ENCODE data around the gene RNF26. TPM values are rescaled to one million over a fixed set of nuclear protein-coding genes. Genes with fewer than 3 reads are reported as not detected.
"Not testable (repeated sequence)": the region's sequence is repeated elsewhere in the genome, so short reads cannot be mapped to it uniquely, and the experiment has no call there.

Gene RNF26
- total and polyA plus RNA-seq, 12 donors = 6.4 to 17.6 (median 13.0) TPM

DNA sequence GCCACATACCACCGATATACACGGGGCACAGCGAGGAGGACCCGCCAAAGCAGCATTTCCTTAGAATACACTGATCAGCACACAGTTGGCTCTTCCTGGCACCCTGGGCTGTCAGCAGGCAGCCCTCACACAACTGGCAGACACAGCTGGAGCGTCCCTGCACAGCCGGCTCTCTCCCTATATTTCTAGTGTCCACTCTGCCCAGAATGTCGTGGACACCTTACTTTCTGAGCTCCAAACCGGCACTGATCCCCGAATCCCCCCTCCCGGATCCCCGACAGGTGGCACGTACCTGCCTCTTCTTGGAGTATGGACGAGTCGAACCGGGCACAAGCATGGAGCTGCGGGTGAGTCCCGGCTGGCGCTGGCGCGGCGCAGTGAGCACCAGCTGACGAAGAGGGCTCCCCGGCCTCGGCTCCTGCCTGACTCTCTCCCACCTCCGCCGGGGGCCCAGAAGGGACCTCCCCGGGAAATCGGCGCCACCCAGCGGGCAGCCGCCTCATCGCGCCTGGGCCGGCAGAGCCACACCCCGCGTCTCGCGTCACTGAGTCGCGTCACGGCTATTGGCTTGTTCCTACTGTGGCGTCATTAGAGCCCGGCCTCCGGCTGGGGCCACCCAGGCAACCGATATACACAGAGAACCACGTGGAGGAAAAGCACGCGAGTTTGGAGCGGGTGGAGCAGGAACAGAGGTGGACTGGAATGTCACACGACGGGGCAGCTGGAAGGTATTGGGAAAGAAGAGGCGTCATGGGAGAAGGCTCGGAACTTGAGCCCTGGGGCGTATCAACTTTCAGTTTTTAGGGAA, 47.1 kb downstream of the RNF26 start, which contains the start of gene USP2:
Gene USP2 (minus strand): TSS at position 510 of the 808 bp plus-strand sequence. CDS start 8,210 bp downstream, outside the sequence.
- intact Hi-C loops (cut with DNase I) = loop anchor here in 6 of 10 donors (2.0 to 10.0 kb wide), 4 partner anchors 25 to 93 kb away; partner anchors contain the start of gene C1QTNF5 (in 1 of the 6)
- no peaks in the 10 kb centered on the region for H3K9me3 ChIP-seq
- 0 to 1% methylated on average over 54 of the region's 54 CpGs for WGBS, 2 donors
- H3K27me3 ChIP-seq = peaks cover 0 to 4% (median 0%) of the 10 kb centered on the region in 7 donors
- TF ChIP-seq, protein P1, sequence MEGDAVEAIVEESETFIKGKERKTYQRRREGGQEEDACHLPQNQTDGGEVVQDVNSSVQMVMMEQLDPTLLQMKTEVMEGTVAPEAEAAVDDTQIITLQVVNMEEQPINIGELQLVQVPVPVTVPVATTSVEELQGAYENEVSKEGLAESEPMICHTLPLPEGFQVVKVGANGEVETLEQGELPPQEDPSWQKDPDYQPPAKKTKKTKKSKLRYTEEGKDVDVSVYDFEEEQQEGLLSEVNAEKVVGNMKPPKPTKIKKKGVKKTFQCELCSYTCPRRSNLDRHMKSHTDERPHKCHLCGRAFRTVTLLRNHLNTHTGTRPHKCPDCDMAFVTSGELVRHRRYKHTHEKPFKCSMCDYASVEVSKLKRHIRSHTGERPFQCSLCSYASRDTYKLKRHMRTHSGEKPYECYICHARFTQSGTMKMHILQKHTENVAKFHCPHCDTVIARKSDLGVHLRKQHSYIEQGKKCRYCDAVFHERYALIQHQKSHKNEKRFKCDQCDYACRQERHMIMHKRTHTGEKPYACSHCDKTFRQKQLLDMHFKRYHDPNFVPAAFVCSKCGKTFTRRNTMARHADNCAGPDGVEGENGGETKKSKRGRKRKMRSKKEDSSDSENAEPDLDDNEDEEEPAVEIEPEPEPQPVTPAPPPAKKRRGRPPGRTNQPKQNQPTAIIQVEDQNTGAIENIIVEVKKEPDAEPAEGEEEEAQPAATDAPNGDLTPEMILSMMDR (IDR thresholded peaks at IDR 0.05) = peak; percentile 78 to 99 (median 94)
- DNase-seq (peak; percentile 95 to 97), ATAC-seq (peak; percentile 87 to 98 (median 94))
- H3K36me3 ChIP-seq = no peaks in the 10 kb centered on the region
- peak within 1 kb of the TSS; percentile 5 to 66 (median 52) for H3K4me3 ChIP-seq
- peak within 1 kb of the TSS in 9 of 10 donors; percentile 62 to 83 (median 73) for H3K27ac ChIP-seq
- H3K4me1 ChIP-seq = peaks cover 9 to 40% (median 28%) of the 10 kb centered on the region in 9 donors

DNA sequence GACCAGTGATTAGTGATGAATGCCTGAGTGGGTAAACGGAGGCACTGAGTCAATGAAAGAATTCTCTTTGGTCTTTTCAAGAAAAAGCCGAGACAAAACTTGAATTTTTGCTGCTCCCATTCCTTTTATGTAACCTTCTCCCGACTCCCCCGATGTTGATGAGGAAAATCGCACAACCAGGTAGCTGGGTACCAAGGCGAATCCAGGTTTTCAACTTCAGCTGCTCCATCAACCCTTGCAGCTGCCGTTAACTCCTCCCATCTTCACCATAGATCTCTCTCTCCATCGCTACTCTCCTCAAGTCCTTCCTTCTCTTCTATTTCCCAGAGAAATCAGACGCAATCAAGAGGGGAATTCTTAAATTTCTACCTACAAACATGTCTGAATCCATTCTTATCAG, 47.8 kb downstream of the RNF26 start:
- Histone ChIP-seq H3K36me3 (no peaks in the 10 kb centered on the region), H3K9me3 (no peaks in the 10 kb centered on the region), H3K4me1 (peaks cover 6 to 32% (median 22%) of the 10 kb centered on the region in 9 donors), H3K4me3 (peak overlapping the region in 9 of 10 donors; percentile 34 to 66 (median 54)), H3K27me3 (peaks cover 0 to 4% (median 0%) of the 10 kb centered on the region in 7 donors), H3K27ac (peak overlapping the region in 2 of 10 donors; percentile 6 to 80)
- ATAC-seq = no peak
- DNase-seq = no peak
- WGBS, 2 donors = 9 to 11% methylated on average over 9 of the region's 9 CpGs
- TF ChIP-seq, protein P1 (IDR thresholded peaks at IDR 0.05) = no peak
- intact Hi-C loops (cut with DNase I) = loop anchor here in 6 of 10 donors (5.0 to 10.0 kb wide), 3 partner anchors 40 to 93 kb away; partner anchors contain the start of gene C1QTNF5 (in 1 of the 6)

DNA sequence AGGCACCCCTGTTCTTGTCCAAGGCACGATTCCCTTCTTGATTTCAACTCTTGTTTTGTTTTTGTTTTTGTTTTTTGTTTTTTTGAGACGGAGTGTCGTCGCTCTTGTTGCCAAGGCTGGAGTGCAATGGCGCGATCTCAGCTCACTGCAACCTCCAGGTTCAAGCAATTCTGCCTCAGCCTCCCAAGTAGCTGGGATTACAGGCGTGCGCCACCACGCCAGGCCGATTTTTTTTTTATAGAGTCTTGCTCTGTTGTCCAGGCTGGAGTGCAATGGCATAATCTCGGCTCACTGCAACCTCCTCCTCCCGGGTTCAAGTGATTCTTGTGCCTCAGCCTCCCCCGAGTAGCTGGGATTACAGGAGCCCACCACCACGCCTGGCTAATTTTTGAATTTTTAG, 48.2 kb downstream of the RNF26 start:
- H3K27ac ChIP-seq, DNase-seq, H3K36me3 ChIP-seq, H3K4me3 ChIP-seq, H3K27me3 ChIP-seq, H3K9me3 ChIP-seq, ATAC-seq: not testable (repeated sequence)
- 87 to 89% methylated on average over 14 of the region's 14 CpGs for WGBS, 2 donors
- peaks cover 6 to 29% (median 19%) of the 10 kb centered on the region in 9 donors for H3K4me1 ChIP-seq
- intact Hi-C loops (cut with DNase I) = loop anchor here in 6 of 10 donors (5.0 to 10.0 kb wide), 3 partner anchors 40 to 92 kb away; partner anchors contain the start of gene C1QTNF5 (in 1 of the 6)

DNA sequence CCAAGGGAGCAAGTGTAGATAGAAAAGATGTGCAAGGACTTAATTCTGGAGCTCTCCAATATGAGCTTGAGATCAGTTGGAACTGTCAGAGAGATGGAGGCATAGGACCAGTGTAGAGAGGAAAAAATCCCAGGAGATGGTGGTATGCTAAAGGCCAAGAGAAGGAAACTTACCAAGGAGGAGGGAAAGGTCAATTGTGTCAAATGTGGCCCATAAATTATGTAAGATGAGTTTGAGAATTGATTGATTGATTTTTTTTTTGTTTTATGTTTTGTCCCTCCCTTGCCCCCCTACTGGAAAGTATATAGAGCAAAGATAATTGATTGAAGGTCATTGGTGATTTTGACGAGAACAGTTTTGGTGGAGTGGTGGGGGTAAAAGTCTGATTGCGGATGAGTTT, 50.0 kb downstream of the RNF26 start:
- TF ChIP-seq, protein P1 (IDR thresholded peaks at IDR 0.05) = no peak
- Histone ChIP-seq H3K9me3 (no peaks in the 10 kb centered on the region), H3K27me3 (peaks cover 0 to 4% (median 0%) of the 10 kb centered on the region in 7 donors), H3K36me3 (no peaks in the 10 kb centered on the region), H3K4me3 (no peak overlapping the region), H3K4me1 (peaks cover 6 to 26% (median 17%) of the 10 kb centered on the region in 9 donors), H3K27ac (no peak overlapping the region)
- ATAC-seq (no peak), DNase-seq (no peak)
- 91 to 93% methylated on average over 2 of the region's 2 CpGs for WGBS, 2 donors
- intact Hi-C loops (cut with DNase I) = loop anchor here in 6 of 10 donors (5.0 to 10.0 kb wide), 3 partner anchors 42 to 90 kb away; partner anchors contain the start of gene C1QTNF5 (in 1 of the 6)

Small RNAs within 50 kb of the gene (microRNA-seq; reads per million reads assigned to microRNA genes)
- 0 reads per million in 2 donors for gene MIR6756

Other genes starting within 250 kb of the RNF26 start
- gene HMBS, start 249.6 kb upstream of the RNF26 start, total RNA-seq = 10 to 100 TPM; 14.3 to 24.9 (median 17.3) TPM
- gene HMBS, start 249.6 kb upstream of the RNF26 start, polyA plus RNA-seq = 10 to 100 TPM; 33.0 to 39.7 TPM
- gene DPAGT1, start 232.7 kb upstream of the RNF26 start, total RNA-seq = 10 to 100 TPM in 9 of 10 donors, 1 to 10 TPM in 1; 8.6 to 23.2 (median 16.5) TPM
- gene DPAGT1, start 232.7 kb upstream of the RNF26 start, polyA plus RNA-seq = 10 to 100 TPM; 15.3 to 24.3 TPM
- 10 to 100 TPM in 3 of 10 donors, 1 to 10 TPM in 7; 6.6 to 13.7 (median 8.4) TPM for gene C2CD2L, start 227.2 kb upstream of the RNF26 start, total RNA-seq
- 10 to 100 TPM in 1 of 2 donors, 1 to 10 TPM in 1; 6.1 to 11.6 TPM for gene C2CD2L, start 227.2 kb upstream of the RNF26 start, polyA plus RNA-seq
- gene HINFP, start 212.9 kb upstream of the RNF26 start, total RNA-seq = 10 to 100 TPM in 8 of 10 donors, 1 to 10 TPM in 2; 8.9 to 15.8 (median 11.5) TPM
- gene HINFP, start 212.9 kb upstream of the RNF26 start, polyA plus RNA-seq = 10 to 100 TPM in 1 of 2 donors, 1 to 10 TPM in 1; 8.6 to 18.1 TPM
- 1 to 10 TPM in 7 of 10 donors, under 1 TPM in 3; 0.40 to 1.6 (median 1.2) TPM for gene ABCG4, start 185.5 kb upstream of the RNF26 start, total RNA-seq
- gene ABCG4, start 185.5 kb upstream of the RNF26 start, polyA plus RNA-seq = 1 to 10 TPM in 1 of 2 donors, under 1 TPM in 1; 0.17 to 1.1 TPM
- gene NLRX1, start 165.8 kb upstream of the RNF26 start, total RNA-seq = 10 to 100 TPM; 24.3 to 39.3 (median 33.6) TPM
- 10 to 100 TPM in 1 of 2 donors, 1 to 10 TPM in 1; 7.9 to 11.1 TPM for gene NLRX1, start 165.8 kb upstream of the RNF26 start, polyA plus RNA-seq
- under 1 TPM in 1 of 10 donors, not detected in 9; 0.32 TPM for gene NHERF4, start 149.1 kb upstream of the RNF26 start, total RNA-seq
- gene NHERF4, start 149.1 kb upstream of the RNF26 start, polyA plus RNA-seq = not detected
- gene CBL, start 128.2 kb upstream of the RNF26 start, total RNA-seq = 10 to 100 TPM in 2 of 10 donors, 1 to 10 TPM in 8; 7.3 to 15.6 (median 8.5) TPM
- gene CBL, start 128.2 kb upstream of the RNF26 start, polyA plus RNA-seq = 1 to 10 TPM; 2.7 to 8.0 TPM
- gene MCAM, start 17.4 kb upstream of the RNF26 start, total RNA-seq = 100 to 1,000 TPM in 4 of 10 donors, 10 to 100 TPM in 6; 37.8 to 136 (median 96.9) TPM
- gene MCAM, start 17.4 kb upstream of the RNF26 start, polyA plus RNA-seq = 10 to 100 TPM; 35.8 to 97.5 TPM
- 10 to 100 TPM; 11.4 to 25.1 (median 19.9) TPM for gene C1QTNF5, start 6.4 kb downstream of the RNF26 start, total RNA-seq
- gene C1QTNF5, start 6.4 kb downstream of the RNF26 start, polyA plus RNA-seq = 10 to 100 TPM; 32.8 to 35.7 TPM
- gene MFRP, start 12.2 kb downstream of the RNF26 start, total RNA-seq = not detected
- gene MFRP, start 12.2 kb downstream of the RNF26 start, polyA plus RNA-seq = under 1 TPM in 1 of 2 donors, not detected in 1; 0.04 TPM
- gene USP2, start 47.2 kb downstream of the RNF26 start, total RNA-seq = 100 to 1,000 TPM in 9 of 10 donors, 10 to 100 TPM in 1; 87.0 to 183 (median 136) TPM
- 10 to 100 TPM; 42.0 to 64.9 TPM for gene USP2, start 47.2 kb downstream of the RNF26 start, polyA plus RNA-seq
- 10 to 100 TPM in 2 of 10 donors, 1 to 10 TPM in 6, under 1 TPM in 2; 0.61 to 26.6 (median 5.0) TPM for gene THY1, start 88.6 kb downstream of the RNF26 start, total RNA-seq
- gene THY1, start 88.6 kb downstream of the RNF26 start, polyA plus RNA-seq = 10 to 100 TPM in 1 of 2 donors, under 1 TPM in 1; 0.95 to 18.1 TPM

All from heart right ventricle (tissue), 16 donors.